HG02798 (cell line): ENCODE results near the gene SPDYA.
A peak's percentile ranks its signal among the peaks of the same experiment; 100 is the strongest.
"Not testable (repeated sequence)": the region's sequence is repeated elsewhere in the genome, so short reads cannot be mapped to it uniquely, and the experiment has no call there.

Experiments used
- ATAC-seq: cut with Tn5 transposase; IDR thresholded peaks from one replicate; pipeline ENCODE4 v1.9.1; 2021; ENCODE audit warnings: mild to moderate bottlenecking; ENCODE audit not compliant: unreplicated experiment, poor library complexity

The SPDYA gene

DNA sequence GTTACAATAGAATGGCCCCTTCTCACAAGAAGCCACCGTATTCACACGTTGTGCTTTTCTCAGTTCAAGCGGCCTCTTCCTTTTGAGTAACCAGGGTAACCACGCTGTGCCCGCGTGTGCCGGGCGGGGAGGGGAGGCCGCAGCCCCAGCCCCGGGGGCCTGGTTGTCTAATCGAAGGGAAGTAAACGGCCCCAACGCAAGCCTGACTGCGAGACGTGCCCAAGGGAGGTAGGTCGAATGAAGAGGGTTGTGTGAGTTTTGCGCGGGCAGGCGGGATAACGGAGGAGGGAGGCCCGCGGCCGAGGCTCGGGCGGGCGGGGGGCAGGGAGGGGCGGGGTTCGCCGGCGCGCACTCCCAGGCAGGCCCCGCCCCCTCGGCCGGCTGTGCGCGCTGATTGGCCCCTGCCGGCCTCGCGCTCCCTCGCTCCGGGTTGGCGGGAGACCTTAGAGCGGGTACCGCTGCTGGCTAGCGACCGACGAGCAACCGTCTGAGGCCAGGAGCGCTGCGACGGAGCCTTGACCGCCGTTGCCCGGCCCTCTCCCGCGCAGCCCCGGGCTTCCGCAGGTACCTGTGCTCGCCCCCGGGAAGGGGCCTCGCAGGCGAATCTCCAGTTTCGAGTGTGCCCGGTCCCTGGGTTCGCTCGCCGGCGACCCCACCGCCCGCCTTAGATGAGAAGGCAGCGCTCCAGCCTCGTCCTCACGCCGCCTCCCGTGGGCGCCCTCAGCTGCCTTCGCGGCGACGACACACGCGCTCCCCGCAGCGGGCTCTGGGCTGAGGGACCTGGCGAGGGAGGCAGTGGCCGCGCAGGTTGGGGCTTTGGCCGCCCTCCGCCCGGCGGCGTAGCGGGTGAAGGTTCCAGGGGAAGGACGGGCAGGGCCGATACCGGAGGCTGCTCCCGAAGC is at the start of gene SPDYA:
TSS of gene SPDYA (plus strand) at position 451 of the 902 bp plus-strand sequence. CDS start 5,181 bp downstream, outside the sequence.
- ATAC-seq: peak; percentile 75

DNA sequence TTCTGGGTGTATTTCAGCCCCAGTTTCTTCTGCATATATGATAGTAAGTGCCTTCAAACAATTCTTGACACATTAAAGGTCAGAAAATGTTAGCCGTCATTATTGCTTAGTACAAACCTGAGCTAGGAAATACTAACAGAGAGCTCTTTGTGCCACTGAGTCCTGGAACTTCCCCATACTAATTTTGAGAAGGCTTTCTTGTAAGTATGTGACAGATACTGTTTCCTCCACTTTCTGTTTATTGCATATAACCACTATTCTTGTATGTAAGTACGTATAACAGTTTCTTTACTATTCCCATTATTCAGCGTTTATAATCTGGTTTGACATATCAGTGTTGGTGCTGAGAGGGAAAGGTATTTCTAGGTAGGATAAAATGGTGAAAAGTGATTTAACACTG is 49.2 kb upstream of the SPDYA start:
- no peak for ATAC-seq

DNA sequence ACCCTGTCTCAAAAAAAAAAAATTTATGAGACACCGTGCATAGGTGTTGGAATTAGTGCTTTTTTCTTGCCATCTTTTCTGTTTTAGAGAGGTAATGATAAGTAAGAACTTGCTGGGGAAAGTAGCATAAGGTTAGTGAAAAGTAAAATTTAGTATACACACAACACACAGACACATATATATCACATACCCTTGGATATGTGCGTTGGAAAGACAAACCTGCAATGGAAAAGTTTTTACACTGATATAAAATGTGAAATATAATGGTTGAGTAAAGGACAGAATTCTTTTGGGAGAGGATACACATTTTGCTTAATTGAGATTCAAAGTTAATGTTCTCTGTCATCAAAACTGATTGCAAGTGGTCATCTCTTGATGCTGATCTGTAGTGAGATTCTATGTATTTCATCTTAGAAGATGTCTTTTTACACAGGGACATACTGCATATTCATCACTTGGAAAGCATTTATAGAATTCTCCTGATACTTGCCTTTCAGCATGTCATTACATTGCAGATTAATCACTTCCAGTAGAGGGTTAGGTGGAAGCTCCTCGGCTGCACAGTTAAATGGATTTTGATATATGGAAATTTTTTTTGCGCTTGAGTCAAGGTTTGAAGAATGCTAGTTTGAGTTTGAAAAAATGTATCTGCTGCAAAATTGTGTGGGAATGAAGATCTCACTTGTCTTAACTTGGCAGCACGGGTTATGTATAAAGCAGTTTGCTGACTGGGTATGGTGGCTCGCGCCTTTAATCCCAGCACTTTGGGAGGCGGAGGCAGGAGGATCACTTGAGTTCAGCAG is 45.5 kb upstream of the SPDYA start:
- no peak for ATAC-seq

DNA sequence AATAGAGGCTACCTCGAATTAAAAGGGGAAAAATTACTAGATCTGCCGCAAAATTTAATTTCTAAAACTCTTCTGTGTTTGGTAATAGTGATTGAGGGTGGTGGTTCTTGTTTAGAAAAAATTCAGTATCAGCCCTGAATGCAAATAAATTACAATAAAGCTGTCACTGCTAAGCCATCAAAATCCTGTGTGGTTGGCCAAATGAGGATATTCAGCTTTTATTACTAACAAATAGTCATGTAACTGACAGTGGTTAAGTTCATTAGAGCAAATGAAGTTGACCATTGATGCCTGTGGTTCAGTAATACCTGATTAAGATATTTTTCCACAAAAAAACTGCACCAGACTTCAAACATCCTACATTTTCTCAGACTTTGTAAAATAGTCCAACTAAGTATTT is 44.6 kb upstream of the SPDYA start:
- ATAC-seq: no peak

DNA sequence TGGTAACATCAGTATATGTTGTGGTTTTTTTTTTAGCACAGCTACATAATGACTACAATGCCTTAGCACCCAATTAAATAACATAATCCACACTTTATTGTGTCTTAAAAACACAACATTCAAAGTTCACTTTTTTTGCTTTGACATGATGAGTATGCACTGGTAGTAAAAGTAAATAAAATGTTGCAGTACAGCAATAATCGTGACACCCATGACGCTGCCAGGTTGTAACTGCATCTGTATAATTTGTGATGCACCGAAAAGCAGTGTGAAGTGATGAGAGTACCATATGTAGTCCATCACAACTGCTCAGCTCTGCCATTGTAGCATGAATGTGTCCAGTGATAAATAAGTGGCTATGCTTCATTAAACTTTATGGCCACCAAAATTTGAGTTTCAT is 43.3 kb upstream of the SPDYA start:
- ATAC-seq: no peak

DNA sequence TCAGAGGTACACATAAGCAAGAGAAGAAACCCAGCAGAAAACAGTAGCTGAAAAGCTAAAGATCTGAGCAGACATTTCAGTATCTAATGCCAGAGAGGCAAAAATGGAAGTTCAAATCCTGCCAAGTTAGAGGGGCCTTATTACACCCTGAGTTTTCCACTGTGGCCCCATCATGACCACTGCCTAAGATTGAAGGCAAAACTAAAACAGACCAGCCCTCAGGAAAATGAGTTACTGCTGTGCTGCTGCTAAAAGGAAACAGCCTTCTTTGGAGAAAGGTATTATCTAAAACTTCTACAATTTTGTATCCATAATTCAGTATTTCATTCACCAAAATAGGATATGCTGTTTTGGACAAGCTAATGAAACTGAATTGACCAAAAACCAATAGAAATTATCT is 42.2 kb upstream of the SPDYA start:
- ATAC-seq: no peak

DNA sequence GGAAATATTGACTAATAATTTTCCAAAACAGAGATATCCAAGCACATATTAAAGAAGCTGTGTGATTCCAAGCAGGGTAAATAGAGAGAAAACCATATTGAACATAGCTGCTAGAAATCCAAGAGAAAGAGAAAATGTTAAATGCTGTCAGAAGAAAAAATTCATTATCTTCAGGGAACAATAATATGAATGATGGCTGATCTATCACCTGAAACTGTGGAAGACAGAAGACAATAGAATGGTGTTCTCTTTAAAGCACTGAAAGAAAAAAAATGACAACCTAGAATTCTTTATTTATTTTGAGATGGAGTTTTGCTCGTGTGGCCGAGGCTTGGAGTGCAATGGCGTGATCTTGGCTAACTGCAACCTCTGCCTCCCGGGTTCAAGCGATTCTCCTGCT is 41.7 kb upstream of the SPDYA start:
- no peak for ATAC-seq

DNA sequence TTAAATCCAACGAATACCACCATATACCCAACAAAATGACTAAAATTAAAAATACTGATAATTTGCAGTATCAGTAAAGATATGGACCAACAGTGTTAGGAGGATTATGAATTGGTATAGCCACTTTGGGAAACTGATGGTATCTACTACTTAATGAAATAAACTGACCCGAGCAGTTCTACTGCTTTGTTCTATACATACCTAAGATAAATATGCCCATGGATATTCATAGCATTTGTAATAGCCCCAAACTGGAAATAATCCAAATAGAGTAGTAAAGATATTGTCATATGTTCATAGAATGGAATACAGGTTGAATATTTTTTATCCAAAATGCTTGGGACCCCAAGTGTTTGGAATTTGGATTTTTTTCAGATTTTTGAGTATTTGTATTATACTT is 38.3 kb upstream of the SPDYA start:
- no peak for ATAC-seq

DNA sequence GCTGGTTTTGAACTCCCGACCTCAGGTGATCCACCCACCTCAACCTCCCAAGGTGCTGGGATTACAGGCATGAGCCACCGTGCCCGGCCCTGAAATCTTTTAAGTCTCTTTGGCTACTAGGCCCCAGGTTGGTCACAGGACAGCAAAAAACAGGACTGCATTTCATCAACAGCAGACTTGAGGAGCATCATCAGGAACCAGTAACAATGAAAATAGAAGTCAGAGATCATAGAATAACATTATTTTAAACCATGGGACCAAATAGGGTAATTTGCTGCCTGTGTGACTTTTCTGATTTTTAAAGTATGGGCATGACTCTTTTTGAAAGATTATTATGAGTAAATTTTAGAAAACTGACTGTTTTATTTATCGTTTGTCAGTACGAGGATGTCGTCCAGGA is 34.2 kb upstream of the SPDYA start:
- ATAC-seq: no peak

DNA sequence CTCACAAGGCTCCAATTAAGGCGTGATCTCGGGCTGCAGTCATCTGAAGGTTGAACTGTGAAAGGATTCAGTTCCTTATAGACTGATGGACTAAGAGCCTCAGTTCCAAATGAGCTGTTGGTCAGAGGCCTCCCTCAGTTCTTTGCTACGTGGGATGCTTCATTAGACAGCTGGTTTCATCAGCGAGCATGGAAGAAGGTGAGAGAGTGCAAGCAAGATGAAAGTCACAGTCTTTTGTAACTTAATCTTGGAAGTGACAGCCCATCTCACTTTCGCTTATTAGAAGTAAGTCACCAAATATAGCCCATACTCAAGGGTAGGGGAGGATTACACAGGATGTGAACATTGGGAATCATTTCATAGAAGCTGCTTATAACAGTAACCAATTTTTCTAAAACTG is 32.2 kb upstream of the SPDYA start:
- no peak for ATAC-seq

DNA sequence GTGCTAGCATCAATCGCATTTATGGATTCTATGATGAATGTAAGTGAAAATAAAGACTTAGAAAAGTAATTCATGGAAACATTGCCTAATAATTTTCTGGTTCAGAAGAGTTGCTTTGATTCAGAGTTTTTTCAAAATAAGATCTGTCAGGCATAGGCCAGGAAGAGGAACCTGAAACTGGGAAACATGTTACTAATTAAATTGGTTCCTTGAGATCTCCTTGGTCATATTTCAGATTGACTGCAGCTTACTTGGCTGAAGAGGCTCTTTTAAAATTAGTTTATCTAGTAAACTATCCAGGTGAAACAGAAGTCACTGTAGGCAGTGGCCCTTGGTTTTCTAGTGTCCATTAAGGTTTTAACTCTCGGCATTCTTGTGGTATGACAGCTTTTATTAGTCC is 31.6 kb upstream of the SPDYA start:
- ATAC-seq: no peak

DNA sequence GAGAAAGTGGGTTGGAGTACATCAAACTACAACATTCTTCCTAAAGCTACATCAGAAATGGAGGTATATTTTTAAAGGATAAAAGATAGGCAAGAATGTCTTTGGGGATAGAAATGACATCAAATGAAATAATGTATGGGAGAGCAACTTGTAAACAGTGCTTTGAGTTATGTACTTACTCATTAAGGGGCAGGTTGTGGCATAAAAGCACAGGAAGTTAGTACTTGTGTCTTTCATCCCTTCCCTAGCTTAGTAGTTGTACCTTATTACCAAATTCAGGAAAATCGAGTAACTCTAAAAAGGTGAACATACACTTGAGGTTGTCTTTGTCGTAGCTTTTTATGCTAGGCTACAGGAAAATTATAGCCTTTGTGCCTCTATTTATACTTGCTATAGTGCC is 30.1 kb upstream of the SPDYA start:
- no peak for ATAC-seq

DNA sequence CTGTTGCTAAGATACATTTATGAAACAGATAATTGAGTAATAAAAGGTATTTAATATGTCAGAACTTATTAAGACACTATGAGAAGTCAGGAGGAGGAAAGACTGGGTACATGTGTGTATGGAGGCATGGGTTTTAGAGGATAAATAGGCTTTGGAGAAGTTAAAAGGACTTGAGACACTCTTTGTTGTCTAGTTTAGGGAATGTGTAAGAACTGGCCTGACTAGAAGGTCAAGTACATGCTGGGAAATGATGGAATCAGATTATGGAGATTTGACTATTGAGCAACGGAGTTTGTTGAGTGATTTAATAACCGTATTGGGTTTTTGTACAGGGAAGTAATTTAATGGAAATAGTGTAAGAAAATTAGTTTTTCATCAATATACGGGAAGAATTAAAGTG is 28.2 kb upstream of the SPDYA start:
- no peak for ATAC-seq

DNA sequence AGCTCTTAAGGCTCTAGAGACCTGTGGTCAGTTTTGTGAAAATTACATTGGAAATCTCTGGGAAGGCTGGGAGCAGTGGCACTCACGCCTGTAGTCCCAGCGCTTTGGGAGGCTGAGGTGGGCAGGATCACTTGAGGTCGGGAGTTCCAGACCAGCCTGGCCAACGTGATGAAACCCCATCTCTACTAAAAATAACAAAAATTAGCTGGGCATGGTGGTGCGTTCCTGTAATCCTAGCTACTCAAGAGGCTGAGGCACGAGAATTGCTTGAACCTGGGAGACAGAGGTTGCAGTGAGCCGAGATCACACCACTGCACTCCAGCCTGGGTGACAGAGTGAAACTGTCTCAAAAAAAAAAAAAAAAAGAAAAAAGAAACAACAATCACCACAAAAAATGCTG is 26.1 kb upstream of the SPDYA start:
- ATAC-seq: not testable (repeated sequence)

DNA sequence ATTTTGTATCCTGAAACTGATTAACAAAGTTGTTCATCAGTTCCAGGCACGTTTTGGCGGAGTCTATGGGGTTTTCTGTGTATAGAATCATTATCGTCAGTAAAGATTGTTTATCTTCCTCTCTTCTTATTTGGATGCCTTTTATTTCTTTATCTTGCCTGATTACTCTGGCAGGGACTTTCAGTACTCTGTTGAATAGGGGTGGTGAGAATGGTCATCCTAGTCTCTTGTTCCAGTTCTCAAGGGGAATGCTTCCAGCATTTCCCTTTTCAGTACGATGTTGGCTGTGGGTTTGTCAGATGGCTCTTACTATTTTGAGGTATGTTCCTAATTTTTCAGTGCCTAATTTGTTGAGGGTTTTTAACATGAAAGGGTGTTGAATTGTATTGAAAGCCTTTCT is 14.0 kb upstream of the SPDYA start:
- no peak for ATAC-seq

DNA sequence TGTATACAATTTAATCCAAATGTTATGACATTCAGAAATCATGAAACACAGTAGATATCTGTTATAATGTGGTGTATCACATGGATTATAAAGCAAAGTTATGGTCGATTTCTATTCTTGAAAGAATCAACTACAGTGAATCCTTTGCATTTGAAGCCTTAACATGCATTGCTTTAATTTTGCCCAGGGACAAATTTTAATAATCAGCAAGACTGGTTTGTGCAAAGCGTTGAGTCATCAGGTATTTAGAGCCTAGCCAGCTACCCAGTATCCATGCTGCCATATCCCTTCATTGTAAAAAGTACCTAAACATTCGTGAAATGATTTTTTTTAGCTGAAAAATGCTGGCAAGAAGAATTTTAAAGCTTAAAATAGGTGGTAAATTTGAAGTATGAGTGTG is 8.9 kb upstream of the SPDYA start:
- no peak for ATAC-seq

DNA sequence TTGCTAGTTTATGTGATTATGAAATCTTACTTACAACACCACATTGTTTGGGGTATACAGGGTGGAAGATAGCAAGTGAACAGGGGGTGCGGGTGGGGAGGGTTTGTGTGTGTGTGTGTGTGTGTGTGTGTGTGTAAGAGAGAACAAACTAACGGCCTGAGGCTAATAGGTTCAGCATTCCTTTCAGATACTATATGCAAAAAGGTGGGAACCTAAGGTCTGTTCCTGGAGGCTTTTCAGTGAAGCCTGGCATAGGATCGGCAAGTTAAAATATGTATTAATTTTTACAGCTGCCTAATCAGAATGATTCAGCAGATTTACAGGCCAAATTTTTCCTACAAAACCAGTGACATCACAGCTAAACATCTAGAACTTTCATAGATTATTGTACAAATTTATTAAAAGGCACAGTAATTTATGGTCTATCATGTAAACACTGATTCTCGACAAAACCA is 7.6 kb upstream of the SPDYA start:
- no peak for ATAC-seq

DNA sequence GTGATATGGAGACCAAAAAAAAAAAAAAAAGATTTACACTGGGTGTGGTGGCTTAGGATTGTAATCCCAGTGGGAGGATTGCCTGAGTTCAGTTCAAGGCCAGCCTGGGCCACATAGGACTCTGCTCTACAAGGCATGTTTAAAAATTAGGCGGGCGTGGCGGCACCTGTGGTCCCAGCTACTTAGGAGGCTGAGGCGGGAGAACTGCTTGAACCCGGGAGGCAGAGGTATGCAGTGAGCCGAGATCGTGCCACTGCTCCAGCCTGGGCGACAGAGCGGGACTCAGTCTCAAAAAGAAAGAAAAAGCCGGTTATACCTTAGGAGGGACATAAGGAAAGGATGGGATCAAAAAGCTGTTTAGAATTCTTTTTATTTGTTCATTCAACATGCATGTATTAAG is 707 bp upstream of the SPDYA start:
- no peak for ATAC-seq

DNA sequence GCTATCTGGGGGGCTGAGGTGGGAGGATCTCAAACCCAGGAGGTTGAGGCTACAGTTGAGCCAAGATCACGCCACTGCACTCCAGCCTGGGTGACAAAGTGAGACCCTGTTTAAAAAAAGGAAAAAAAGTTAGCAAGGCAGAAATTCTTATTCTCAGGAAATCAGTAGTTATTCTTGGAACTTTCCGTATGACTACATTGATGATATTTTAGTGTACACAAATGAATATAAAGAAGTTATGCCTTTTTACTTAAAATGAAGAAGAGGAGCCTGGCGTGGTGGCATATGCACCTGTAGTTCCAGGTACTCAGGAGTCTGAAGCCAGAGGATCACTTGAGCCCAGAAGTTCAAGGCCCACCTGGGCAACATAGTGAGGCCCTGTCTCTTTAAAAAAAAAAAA is 7.4 kb downstream of the SPDYA start:
- no peak for ATAC-seq

DNA sequence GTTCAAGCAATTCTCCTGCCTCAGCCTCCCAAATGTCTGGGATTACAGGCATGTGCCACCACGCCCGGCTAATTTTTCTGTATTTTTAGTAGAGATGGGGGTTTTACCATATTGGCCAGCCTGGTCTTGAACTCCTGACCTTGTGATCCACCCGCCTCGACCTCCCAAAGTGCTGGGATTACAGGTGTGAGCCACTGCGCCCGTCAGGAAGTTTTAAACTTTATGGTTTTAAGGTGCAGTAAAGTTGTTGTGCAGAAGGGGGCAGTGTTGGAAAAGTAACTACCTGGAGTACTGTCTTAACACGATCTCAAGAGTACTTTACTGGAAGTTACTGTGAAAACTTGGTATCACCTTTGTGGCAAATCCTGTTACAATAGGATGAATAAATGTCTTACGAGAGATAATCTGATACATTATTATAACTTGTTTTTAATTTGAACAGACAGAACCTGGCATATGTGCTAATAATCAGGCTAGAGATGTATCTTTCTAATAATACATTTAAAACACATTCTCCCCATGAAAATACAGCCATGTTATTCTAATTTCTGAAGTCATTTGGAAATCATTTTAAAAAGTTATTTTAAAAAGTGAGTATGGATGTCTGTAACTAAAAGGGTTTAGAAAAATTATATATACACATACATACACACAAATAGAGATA is 10.8 kb downstream of the SPDYA start:
- ATAC-seq: no peak

DNA sequence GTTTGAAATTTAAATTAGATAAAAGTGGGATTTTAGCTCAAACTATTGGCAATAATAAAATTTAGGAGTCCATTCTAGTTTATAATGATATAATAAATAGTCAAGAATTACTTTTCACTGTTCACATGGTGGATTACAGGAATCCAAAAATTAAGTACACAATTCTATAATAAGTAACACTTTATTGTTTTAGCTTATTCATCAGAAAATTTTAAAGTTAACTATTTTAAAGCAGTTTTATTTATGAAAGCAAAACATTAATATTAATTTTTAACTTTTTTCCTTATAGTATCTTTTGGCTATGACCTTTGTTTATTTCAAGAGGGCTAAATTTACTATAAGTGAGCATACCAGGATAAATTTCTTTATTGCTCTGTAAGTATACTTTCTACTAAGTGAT is 11.4 kb downstream of the SPDYA start:
- ATAC-seq: no peak
